ES-I3 (cell line): Measurements from ENCODE around the gene SLIT1.

Experiments used
- H3K36me3 ChIP-seq: 2 replicates; pipeline ENCODE4 v1.6.1; 2013; ENCODE audit warnings: mild to moderate bottlenecking, low read length, control low read depth, moderate library complexity; ENCODE audit not compliant: insufficient read depth
- H3K4me1 ChIP-seq: 2 replicates; pipeline ENCODE4 v1.6.1; 2013; ENCODE audit warnings: mild to moderate bottlenecking, control low read depth, low read length; ENCODE audit not compliant: insufficient read depth
- H3K9ac ChIP-seq: 2 replicates; pipeline ENCODE4 v1.6.1; 2013; ENCODE audit warnings: low read depth, mild to moderate bottlenecking, low read length, moderate library complexity
- H3K9me3 ChIP-seq: 2 replicates; pipeline ENCODE4 v1.6.1; 2013; ENCODE audit warnings: mild to moderate bottlenecking, low read length, moderate library complexity; ENCODE audit not compliant: control insufficient read depth, insufficient read depth

The SLIT1 gene

GRCh38 chr10:97063983-97064837 is 121.5 kb downstream of the SLIT1 start:
- H3K4me1 ChIP-seq = no peaks in the 10 kb centered on the region; the same call in 1 of the 2 replicates

GRCh38 chr10:97063271-97063982 is 122.3 kb downstream of the SLIT1 start:
- H3K9me3 ChIP-seq = no peaks in the 10 kb centered on the region
- H3K36me3 ChIP-seq = no peaks in the 10 kb centered on the region
- no peak overlapping the region for H3K9ac ChIP-seq
- H3K4me1 ChIP-seq = no peaks in the 10 kb centered on the region; the same call in 1 of the 2 replicates

More at GRCh38 chr10:97063983-97064837, 121.5 kb downstream of the SLIT1 start:
- no peaks in the 10 kb centered on the region for H3K36me3 ChIP-seq
- H3K9me3 ChIP-seq = no peaks in the 10 kb centered on the region
- H3K9ac ChIP-seq = no peak overlapping the region

- H3K36me3 ChIP-seq = no peaks in the 10 kb centered on the region
- no peaks in the 10 kb centered on the region; the same call in 1 of the 2 replicates for H3K4me1 ChIP-seq
- no peaks in the 10 kb centered on the region for H3K9me3 ChIP-seq
- H3K9ac ChIP-seq = no peak overlapping the region
Observed at GRCh38 chr10:97062456-97062855, 123.3 kb downstream of the SLIT1 start.

GRCh38 chr10:97062046-97062445 is 123.7 kb downstream of the SLIT1 start:
- no peaks in the 10 kb centered on the region; the same call in 1 of the 2 replicates for H3K4me1 ChIP-seq
- H3K36me3 ChIP-seq = no peaks in the 10 kb centered on the region
- H3K9me3 ChIP-seq = no peaks in the 10 kb centered on the region
- no peak overlapping the region for H3K9ac ChIP-seq

GRCh38 chr10:97061423-97061822 is 124.3 kb downstream of the SLIT1 start:
- Histone ChIP-seq H3K9ac (no peak overlapping the region), H3K9me3 (no peaks in the 10 kb centered on the region), H3K4me1 (no peaks in the 10 kb centered on the region; the same call in 1 of the 2 replicates), H3K36me3 (no peaks in the 10 kb centered on the region)

GRCh38 chr10:97060441-97061084 is 125.2 kb downstream of the SLIT1 start:
- Histone ChIP-seq H3K9me3 (no peaks in the 10 kb centered on the region), H3K36me3 (no peaks in the 10 kb centered on the region), H3K9ac (no peak overlapping the region)

GRCh38 chr10:97059872-97060205 is 125.9 kb downstream of the SLIT1 start:
- Histone ChIP-seq H3K36me3 (no peaks in the 10 kb centered on the region), H3K4me1 (no peaks in the 10 kb centered on the region; the same call in 1 of the 2 replicates), H3K9me3 (no peaks in the 10 kb centered on the region), H3K9ac (no peak overlapping the region)

More at GRCh38 chr10:97060441-97061084, 125.2 kb downstream of the SLIT1 start:
- no peaks in the 10 kb centered on the region; the same call in 1 of the 2 replicates for H3K4me1 ChIP-seq

GRCh38 chr10:97059006-97059871 is 126.5 kb downstream of the SLIT1 start:
- Histone ChIP-seq H3K36me3 (no peaks in the 10 kb centered on the region), H3K4me1 (no peaks in the 10 kb centered on the region; the same call in 1 of the 2 replicates), H3K9ac (no peak overlapping the region), H3K9me3 (no peaks in the 10 kb centered on the region)

- Histone ChIP-seq H3K9me3 (no peaks in the 10 kb centered on the region), H3K36me3 (no peaks in the 10 kb centered on the region), H3K9ac (no peak overlapping the region), H3K4me1 (no peaks in the 10 kb centered on the region; the same call in 1 of the 2 replicates)
Observed at GRCh38 chr10:97058521-97058920, 127.2 kb downstream of the SLIT1 start.

- Histone ChIP-seq H3K4me1 (no peaks in the 10 kb centered on the region; the same call in 1 of the 2 replicates), H3K36me3 (no peaks in the 10 kb centered on the region), H3K9me3 (no peaks in the 10 kb centered on the region)
Observed at GRCh38 chr10:97057491-97058235, 128.1 kb downstream of the SLIT1 start.

GRCh38 chr10:97056003-97056630 is 129.6 kb downstream of the SLIT1 start:
- Histone ChIP-seq H3K36me3 (no peaks in the 10 kb centered on the region), H3K9me3 (no peaks in the 10 kb centered on the region), H3K9ac (no peak overlapping the region), H3K4me1 (no peaks in the 10 kb centered on the region)

More at GRCh38 chr10:97057491-97058235, 128.1 kb downstream of the SLIT1 start:
- H3K9ac ChIP-seq = no peak overlapping the region

- Histone ChIP-seq H3K4me1 (no peaks in the 10 kb centered on the region), H3K9me3 (no peaks in the 10 kb centered on the region), H3K36me3 (no peaks in the 10 kb centered on the region), H3K9ac (no peak overlapping the region)
Observed at GRCh38 chr10:97053276-97053675, 132.5 kb downstream of the SLIT1 start.
